SK-N-DZ (cell line): ENCODE data around the gene SYNE4.
"Not testable (repeated sequence)": the region's sequence is repeated elsewhere in the genome, so short reads cannot be mapped to it uniquely, and the experiment has no call there.

Experiments used
- DNase-seq: peaks from one replicate; pipeline ENCODE4 v3.0.0-alpha.2; 2015; ENCODE audit warnings: low spot score

Gene SYNE4

DNA sequence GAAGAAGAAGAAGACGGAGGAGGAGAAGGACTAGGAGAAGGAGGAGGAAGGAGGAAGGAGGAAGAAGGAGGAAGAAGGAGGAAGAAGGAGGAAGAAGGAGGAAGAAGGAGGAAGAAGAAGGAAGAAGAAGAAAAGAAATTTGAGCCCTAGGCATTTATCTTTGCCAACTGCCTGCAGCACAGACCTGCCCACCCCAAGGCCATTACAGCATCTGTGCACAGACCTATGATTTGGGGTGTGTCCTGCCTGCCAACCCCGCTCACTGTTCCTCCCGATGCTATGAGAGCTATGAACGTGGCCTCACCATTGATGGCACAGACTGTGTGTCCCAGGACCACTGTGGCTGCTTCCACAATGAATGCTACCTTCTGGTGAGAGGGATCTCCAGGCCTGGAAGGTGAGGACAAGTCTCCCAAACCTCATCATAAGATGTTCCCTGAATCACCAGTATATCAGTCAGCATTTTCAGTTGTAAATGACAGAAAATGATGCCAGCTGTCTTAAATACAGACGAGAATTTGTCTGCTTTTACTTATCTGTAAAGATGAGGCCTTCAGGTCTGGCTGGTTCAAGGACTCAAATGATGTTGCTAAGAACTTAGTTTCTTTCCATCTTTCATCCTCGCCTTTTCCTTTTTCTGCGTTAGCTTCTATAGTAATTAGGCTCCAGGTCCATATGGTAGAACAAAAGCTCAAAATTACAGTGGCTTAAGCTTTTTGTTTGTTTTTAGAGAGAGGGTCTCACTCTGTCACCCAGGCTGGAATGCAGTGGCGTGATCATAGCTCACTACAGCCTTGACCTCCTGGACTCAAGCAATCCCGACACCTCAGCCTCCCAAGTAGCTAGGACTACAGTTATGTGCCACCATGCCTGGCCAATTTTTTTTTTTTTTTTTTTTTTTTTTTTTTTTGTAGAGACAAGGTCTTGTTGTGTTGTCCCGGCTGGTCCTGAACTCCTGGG is 17.6 kb downstream of the SYNE4 start:
- no peak for DNase-seq

DNA sequence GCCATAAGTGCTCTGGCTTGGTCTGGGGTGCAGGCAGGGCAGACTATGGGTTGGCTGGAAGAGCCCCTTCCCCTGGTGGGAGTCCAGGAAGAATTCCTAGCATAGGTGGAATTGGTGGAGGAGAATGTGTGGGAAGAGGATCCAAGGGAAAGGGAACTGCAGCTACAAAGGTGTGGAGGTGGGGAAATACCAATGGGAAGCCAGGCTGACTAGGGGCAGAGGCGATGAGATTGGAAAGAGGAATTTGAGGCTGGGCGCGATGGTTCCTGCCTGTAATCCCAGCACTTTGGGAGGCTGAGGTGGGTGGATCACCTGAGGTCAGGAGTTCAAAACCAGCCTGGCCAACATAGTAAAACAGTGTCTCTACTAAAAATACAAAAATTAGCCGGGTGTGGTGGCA is 18.5 kb downstream of the SYNE4 start:
- DNase-seq = no peak

DNA sequence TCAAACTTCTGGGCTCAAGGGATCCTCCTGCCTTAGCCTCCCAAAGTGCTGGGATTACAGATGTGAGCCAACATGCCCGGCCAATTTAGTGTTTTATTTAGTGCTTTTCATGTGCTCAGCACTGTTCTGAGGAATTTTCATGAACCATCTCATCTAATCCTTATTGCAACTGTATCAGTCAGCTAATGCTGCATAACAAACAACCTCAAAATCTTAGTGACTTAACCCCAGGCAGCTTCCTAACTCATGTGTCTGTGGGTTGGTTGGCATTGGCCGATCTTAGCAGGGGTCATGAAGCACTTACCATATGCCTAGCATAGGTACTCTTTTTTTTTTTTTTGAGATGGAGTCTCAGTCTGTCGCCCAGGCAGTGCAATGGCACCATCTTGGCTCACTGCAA is 19.8 kb downstream of the SYNE4 start:
- no peak for DNase-seq

DNA sequence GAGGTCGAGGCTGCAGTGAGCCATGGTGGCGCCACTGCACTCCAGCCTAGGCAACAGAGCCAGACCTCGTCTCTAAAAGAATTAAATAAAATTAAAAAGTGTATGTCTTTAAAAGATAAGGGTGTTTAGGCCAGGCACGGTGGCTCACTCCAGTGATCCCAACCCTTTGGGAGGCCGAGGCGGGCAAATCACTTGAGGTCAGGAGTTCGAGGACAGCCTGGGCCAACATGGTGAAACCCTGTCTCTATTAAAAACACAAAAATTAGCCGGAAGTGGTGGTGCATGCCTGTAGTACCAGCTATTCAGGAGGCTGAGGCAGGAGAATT is 21.1 kb downstream of the SYNE4 start:
- DNase-seq = peak; percentile 72

DNA sequence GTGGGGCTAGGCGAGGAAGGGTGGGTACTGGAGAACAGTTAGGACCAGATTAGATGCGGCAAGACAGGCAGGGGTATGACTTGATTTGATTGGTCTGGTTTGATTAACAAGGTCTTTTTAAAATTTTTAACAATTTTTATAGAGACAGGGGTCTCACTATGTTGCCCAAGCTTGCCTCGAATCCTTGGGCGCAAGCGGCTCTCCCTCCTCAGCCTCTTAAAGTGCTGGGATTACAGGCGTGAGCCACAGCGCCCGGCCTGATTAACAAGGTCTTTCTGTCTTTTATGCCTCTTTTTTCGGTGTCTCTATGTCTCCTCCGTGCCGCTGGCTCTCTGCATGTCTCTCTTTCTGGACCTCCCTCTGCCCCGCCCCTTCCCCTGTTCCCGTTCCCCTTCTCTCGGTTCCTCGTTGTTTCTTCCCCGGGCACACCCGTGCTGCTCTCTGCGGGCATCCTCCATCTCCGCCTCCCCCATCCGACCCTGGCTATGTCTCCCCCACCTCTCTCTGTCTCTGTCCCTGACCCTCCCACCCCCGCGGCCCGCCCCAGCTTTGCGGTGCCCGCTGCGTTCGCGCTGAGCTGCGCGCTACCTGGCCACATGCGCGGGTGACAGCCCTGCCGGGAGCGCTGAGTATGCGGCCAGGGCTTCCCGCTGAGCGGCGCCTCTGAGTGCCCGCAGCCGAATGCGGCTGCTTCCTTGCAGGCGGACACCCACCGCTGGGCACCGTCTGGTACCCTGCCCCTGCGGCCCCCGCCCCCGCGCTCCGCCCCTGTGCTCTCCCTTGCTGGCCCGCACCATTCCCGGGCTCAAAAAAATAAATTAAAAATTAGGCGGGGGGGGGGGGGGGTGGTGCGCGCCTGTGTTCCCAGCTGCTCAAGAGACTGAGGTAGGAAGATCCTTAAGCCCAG is 21.7 kb downstream of the SYNE4 start:
- peak; percentile 58 for DNase-seq

DNA sequence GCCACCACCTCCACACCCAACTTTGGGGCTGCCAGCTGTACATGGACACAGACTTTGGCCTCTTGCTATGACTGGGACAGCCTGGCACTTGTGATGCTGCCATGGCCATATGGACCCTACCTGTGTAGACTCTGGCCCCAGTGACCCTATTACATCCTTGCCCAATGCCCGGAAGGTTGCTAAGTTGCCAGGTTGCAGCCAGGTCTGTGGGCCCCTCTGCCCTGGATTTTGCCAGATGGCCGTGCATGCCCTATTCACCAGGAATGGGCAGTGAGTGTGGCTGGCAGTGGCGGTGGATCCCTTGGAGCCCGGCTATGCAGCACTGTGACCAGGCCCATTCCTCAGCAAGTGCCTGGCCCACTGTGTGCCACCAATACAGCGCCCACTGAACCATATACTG is 22.5 kb downstream of the SYNE4 start:
- DNase-seq = no peak

DNA sequence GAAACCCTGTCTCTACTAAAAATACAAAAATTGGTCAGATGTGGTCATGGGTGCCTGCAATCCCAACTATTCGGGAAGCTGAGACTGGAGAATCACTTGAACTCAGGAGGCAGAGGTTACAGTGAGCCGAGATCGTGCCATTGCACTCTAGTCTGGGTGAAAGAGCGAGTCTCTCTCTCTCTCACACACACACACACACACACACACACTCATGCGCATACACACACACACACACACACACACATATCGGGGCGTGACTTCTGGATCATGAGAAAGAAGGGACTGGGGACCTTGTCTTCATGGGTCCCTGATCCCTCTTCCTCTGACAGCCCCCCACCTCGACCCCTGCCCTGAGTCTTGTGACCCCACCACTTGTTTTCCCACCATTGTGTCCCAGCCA is 25.4 kb downstream of the SYNE4 start:
- DNase-seq = no peak

DNA sequence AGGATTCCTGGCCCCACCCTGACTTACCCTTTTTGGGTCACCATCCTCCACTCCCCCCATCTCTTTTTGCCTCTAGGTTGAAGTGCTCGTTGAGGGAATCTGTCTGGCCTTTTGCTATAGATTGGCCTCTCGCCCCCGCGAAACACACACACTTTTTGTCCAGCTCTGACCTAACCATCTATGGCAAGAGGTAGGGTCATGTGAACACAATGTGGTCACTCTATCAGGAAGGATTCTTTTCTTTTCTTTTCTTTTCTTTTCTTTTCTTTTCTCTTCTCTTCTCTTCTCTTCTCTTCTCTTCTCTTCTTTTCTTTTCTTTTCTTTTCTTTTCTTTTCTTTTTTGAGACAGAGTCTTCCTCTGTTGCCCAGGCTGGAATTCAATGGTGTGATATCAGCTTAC is 27.6 kb downstream of the SYNE4 start:
- not testable (repeated sequence) for DNase-seq

DNA sequence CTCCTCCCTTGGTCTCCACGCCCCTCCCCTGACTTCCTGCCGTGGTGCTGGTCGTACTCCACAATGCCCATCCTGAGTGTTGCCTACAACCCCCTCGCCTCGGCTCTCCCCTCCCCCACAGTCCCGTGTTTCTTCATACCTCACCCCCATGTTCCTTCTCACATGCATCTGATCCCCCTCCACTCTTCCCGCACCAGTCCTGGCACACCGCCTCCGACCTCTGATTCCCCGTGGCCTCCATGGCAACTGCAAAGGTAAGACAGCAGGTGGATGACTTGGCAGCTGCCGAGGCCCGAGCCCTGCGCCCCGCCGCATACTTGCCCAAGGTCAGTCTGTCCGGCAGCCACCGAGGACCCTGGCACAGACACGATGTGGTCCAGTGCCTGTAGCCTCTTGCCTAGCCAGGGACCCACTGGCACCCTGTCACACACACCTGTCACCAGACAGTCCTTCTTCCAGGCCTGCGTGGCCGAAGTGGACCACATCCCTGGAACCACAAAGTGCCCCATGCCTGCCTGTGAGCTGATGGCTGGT is 29.7 kb downstream of the SYNE4 start:
- no peak for DNase-seq

DNA sequence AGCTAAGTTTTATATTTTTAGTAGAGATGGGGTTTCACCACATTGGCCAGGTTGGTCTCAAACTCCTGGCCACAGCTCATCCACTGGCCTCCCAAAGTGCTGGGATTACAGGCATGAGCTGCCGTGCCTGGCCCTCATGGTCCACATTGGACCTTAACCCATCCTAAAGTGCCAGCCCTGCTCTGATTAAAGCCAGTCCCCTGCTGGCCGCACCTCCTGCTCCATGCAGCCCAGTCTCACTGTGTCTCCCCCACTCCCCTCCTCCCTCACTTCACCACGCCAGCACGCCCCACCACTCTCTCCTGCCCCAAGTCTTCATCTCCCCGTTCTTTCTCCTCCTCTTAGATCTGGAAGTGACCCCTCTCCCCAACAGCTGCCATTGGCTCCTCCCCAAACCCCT is 30.3 kb downstream of the SYNE4 start:
- DNase-seq = no peak

DNA sequence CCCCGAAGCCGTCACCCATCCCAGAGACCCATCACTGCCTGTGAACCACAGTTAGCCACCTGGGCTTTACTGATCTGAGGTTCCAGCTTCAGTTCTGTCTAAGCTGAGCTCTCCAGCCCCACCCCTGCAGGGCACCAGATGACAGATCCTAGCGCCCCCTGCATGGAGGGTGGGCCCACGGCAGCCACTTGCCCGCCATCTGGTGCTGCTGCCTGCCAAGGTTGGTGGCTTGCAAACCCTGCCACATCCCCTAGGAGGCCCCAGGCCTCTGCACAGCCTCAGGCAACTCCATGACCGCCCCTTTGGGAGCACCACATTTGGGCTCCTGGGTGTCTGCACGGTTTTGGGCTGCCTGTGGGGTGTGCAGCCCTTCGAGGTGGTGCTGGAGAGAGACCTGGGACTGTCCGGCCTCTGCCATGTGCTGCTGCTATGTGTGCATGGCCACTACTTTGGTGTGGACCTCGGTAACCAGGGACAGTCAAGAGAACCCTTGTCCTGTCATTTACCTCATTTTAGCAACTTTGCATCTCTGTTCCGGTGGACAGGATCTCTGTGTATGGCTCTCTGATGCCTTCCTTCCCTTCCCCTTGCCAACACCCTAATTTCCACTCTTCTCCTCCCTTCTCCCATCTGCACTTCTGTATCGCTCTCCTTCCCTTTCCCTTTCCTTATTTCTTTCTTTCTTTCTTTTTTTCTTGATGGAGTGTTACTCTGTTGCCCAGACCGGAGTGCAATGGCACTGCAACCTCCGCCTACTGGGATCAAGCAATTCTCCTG is 31.0 kb downstream of the SYNE4 start:
- peak; percentile 63 for DNase-seq

DNA sequence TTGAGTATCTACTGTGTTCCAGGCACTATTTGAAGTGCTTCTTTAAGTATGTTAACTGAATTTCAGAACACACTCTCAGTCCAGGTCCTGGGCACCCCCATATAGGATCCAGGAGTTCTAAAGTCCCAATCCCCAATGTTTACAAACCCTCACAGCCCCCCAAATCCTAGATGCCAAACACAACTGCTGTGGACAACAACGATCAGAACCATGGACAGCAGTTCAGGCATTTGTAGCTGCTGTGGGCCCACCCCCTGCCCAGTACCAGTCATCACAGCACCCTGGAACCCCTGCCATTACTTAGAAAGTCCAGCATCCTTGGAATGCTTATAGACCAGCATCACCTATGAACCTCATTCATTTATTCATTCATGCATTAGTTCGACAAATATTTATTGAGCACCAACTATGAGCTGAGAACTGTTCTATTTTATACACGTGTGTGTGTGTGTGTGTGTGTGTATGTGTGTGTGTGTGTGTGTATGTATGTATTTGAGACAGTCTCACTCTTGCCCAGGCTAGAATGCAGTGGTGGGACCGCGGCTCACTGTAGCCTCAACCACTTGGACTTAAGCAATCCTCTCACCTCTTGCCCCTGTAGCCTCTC is 32.9 kb downstream of the SYNE4 start:
- DNase-seq = no peak

DNA sequence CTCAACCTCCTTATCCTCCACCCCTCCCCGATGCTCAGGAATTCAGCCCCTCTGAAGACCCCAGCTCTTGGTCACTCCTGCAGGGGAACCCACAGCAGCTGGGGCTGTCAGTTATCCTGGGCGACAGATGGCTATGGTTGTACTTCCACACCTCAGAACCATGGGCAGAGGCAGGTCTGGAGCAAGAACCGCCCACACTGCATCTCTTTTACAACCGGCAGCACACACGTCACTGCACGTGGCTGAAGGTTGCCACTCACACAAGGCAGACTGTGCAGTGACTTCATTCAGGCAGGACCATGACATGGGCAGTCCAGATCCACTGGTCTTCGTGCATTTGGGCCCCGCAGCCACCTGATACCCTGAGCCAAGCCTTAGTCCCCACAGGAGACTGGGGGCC is 35.1 kb downstream of the SYNE4 start:
- no peak for DNase-seq

DNA sequence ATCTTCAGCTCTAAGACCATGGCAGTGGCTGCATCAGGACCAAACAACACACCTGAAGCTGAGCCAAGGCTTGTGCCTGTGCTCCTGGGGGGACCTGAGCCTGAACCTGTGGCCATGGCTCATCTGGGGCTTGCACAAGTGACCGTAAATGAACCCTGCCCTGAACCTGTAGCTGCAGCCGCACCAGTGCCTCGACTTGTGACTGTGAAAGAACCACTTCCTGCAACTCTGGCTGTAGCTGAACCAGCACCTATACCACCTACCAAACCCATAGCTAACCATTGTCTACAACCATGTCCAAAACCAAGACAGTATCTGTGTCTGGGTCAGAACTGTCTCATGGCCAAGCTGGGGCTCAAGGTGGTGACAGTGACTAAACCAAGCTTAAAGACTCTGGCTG is 41.8 kb downstream of the SYNE4 start:
- DNase-seq = no peak

DNA sequence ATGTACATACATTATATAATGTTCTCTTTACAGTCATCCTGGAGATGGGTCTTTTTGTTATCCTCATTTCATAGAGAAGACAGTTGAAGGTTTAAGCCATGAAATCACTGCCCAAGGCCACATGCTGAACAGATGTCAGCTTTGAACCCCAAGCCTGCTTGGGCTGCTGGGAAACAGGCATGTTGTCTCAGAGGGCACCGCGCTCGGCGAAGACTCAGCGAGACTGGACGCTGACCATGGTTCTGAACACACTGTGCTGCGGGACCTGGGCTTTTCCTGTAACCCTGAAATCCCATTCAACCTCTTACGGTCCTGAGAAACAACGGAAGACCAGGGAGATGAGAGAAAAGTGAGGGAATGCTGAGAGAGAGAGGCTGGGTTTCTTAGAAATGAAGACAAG is 45.1 kb downstream of the SYNE4 start:
- no peak for DNase-seq

DNA sequence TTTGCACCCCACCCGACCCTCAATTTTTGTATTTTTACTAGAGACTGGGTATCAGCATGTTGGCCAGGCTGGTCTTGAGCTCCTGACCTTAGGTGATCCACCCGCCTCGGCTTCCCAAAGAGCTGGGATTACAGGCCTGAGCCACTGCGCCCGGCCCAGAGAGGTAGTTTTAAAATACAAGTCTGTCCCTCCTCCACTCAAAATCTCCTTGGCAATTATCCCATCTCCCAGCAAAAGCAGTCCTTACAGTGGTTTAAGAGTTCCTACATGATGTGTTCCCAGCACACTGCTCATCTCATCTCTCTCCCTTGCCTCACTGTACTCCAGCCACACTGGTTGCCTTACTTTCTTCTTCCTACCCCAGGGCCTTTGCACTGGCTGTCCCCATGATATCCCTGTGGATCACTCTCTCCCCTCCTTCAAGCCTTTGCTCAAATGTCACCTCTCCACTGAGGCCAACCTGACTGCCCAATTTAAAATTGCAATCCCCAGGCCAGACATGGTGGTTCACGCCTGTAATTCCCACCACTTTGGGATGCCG is 48.1 kb downstream of the SYNE4 start:
- DNase-seq = no peak

DNA sequence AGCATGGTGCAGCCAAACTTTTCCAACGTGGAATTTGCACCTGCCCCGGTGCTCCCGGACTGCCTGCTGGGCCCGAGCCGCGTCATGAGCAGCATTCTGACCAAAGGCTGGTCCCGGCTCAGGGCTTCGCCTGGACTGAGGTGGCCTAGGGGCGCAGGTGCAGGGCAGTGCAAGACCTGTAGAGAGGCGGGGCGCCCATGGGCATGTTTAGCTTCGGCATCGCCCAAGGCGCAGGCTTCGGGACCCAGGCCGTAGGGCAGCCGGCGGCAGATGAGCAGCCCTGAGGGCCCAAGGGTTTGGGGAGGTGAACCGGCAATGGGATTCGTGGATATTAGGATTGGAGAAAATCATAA is 48.7 kb downstream of the SYNE4 start:
- DNase-seq = no peak

DNA sequence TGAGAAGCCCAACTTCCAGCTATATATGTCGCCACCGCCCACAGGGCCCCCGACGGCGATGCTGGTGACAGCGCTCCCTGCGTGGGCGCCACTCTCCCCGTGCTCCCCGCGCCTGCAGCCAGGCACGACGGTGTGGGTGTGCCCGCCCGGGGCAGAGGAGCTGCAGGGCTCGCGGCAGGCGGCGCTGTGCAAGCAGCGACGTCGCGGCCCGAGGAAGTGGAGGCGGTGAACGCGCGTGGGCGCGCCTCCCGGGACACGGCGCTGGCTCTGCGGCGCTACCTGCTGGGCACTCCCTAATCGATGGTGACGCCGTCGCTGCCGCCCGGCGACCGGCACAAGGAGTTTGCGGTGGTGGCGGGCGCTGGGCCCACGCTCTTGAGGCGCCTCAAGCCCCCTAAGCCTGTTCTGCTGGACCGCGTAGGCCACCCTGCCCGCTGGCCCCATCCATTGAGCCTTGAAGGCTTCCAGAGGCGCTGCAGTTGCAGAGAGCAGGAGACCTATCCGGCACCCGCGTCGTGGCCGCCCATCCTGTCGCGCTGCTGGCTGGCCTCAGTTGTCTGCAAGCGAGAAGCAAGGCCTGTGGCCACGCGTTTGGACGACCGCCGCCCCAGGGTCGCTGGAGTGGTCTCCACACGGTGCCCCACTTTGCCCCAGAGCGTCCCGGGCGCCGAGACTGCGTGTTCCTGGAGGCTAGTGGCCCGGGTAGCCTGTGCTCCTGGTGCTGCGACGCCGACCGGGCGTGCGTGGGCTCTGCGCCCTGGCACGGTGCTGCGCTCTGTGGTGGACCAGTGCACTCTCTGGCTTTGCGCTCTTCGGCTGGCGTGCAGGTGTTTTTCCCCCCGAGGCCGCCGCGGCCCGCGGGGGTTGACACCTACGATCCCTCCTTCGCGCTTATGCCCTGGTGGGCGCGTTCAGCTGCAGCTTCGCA is 49.3 kb downstream of the SYNE4 start:
- DNase-seq = no peak

DNA sequence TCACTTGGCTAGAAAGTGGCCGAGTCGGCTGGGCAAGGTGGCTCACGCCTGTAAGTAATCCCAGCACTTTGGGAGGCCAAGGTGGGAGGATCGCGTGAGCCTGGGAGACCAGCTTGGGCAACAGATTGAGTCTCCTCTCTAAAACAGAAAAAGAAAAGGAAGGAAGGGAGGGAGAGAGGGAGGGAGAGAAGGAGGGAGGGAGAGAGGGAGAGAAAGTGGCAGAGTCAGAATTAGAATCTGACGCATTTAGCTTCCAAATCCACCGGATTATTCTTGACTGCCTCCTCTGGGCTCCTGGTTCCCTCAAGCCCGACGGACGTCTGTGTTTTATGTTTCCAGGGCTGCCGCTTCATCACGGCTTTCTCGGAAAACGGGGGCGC is 50.0 kb downstream of the SYNE4 start:
- DNase-seq = no peak

DNA sequence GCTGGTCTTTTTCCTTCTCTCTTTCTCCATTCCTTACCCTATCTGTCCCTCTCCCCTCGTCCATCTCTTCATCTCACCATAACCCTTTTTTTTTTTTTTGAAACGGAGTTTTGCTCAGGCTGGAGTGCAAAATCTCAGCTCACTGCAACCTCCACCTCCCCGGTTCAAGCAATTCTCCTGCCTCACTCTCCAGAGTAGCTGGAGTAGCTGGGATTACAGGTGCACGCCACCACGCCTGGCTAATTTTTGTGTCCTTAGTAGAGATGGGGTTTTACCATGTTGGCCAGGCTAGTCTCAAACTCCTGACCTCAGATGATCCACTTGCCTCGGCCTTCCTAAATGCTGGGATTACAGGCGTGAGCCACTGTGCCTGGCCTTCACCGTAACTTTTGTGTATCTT is 51.2 kb downstream of the SYNE4 start:
- not testable (repeated sequence) for DNase-seq
